ENCODE measurements around the gene BBX. TPM values are rescaled to one million over a fixed set of nuclear protein-coding genes. Genes with fewer than 3 reads are reported as not detected.
A peak's percentile ranks its signal among the peaks of the same experiment; 100 is the strongest.

Gene BBX
- total and polyA plus RNA-seq, 2 of the 13 experiments (the other 11 are each of a cell fraction or from before 2014, with no cell fraction given), result 13.7 to 23.2 TPM

DNA sequence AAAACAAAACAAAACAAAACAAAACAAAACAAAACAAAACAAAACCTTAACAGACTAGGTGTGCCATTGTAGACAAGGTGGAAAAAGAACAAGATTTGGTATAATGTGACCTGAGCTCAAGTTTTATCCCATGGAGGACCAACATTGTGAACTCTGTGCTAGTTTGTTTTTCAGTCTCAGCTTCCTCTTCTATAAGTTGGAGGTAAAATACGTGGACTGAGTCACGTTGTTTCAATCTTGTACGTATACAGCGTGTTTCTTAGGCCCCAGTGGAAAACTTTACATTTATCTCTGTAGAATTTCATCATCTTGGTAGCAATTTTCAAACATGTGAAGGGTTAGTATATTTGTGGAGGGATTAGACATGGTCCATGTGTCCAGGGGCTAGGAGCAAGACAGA, 306.4 kb downstream of the BBX start:
- FAIRE-seq (no peak), DNase-seq (ENCODE audit: low spot score) (no peak), ATAC-seq (no peak)
- ChIA-PET POLR2A (interaction anchor here (1.1 kb wide), 1 partner anchor 19 kb away, joined by 3 read pairs; no protein-coding TSS in a partner anchor), CTCF (ENCODE audit: low intra/inter-chr PET ratio, low total read pairs) (no interaction called here)
- in situ Hi-C loops (cut with HindIII; ENCODE audit: extremely low pct_ligation_motif_present, low pct_unique_long_range_greater_than_20kb), result loop anchor here (25.0 kb wide), 1 partner anchor 592 kb away; no protein-coding TSS in a partner anchor
- no peak overlapping the region for H3K9ac ChIP-seq (ENCODE audit: insufficient read depth, low read depth, low read length)
- no peaks in the 10 kb centered on the region for H3K36me3 ChIP-seq (replicated peaks in 1 of 2; ENCODE audit: control insufficient read depth in 1 of 2, insufficient read depth in 2 of 2, low read length in 2 of 2)
- H2AFZ ChIP-seq (ENCODE audit: low read length), result peak overlapping the region; percentile 50
- BruUV-seq (replicated peaks), result no TSS peak
- 7% methylated on average over 4 of the region's 4 CpGs for WGBS (ENCODE audit: low lambda C conversion rate)
- TF ChIP-seq, protein P1, sequence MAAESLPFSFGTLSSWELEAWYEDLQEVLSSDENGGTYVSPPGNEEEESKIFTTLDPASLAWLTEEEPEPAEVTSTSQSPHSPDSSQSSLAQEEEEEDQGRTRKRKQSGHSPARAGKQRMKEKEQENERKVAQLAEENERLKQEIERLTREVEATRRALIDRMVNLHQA (CRISPR knock-in tag; IDR thresholded peaks at IDR 0.05), result no peak
- H3K4me1 ChIP-seq (ENCODE audit: insufficient read depth, low read length), result peaks cover 37% of the 10 kb centered on the region
- intact Hi-C loops (cut with micrococcal nuclease; ENCODE audit: unreplicated experiment), result no loop called here
- H3K4me2 ChIP-seq (ENCODE audit: low read depth, low read length), result peak overlapping the region; percentile 21; the same call in 1 of the 2 replicates
- H3K27ac ChIP-seq (ENCODE audit: extremely low read length, insufficient read depth, low read length), result no peak overlapping the region
- no peaks in the 10 kb centered on the region for H3K27me3 ChIP-seq (ENCODE audit: control insufficient read depth in 1 of 2, insufficient read depth in 2 of 2, low read length in 2 of 2)
- no peaks in the 10 kb centered on the region for H4K20me1 ChIP-seq (ENCODE audit: insufficient read depth, low read length)
- H3K4me3 ChIP-seq (replicated peaks in 1 of 3; ENCODE audit: insufficient read depth in 1 of 3, low read depth in 2 of 3, low read length in 3 of 3), result no peak overlapping the region
- H3K9me3 ChIP-seq (ENCODE audit: low read length), result no peaks in the 10 kb centered on the region
- no peaks in the 10 kb centered on the region for H3K79me2 ChIP-seq (ENCODE audit: insufficient read depth, low read length)

DNA sequence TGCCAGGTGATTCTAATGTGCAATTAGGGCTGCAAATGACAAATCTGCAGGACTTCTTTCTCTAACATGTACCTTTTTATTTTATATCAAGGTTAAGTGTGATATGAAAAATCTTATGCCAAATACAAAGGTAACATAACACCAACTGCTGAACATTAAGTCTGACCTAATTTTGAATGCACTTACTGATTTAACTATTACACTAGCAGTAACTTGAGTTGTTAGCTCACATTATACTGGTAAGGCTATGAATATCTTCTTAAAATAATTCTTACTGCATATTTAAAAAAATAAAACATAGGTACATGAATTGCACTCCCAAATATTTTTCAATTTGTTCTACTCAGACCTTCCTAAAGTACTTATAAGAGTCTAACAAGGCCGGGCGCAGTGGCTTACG, 308.8 kb downstream of the BBX start:
- no TSS peak for BruUV-seq (replicated peaks)
- in situ Hi-C loops (cut with HindIII; ENCODE audit: extremely low pct_ligation_motif_present, low pct_unique_long_range_greater_than_20kb) (loop anchor here (25.0 kb wide), 1 partner anchor 594 kb away; no protein-coding TSS in a partner anchor), intact Hi-C loops (cut with micrococcal nuclease; ENCODE audit: unreplicated experiment) (no loop called here)
- Histone ChIP-seq H2AFZ (ENCODE audit: low read length) (no peak overlapping the region), H3K9me3 (ENCODE audit: low read length) (no peaks in the 10 kb centered on the region), H3K4me2 (ENCODE audit: low read depth, low read length) (no peak overlapping the region), H3K27me3 (ENCODE audit: control insufficient read depth in 1 of 2, insufficient read depth in 2 of 2, low read length in 2 of 2) (no peaks in the 10 kb centered on the region), H4K20me1 (ENCODE audit: insufficient read depth, low read length) (no peaks in the 10 kb centered on the region), H3K4me1 (ENCODE audit: insufficient read depth, low read length) (peaks cover 46% of the 10 kb centered on the region), H3K4me3 (replicated peaks in 1 of 3; ENCODE audit: insufficient read depth in 1 of 3, low read depth in 2 of 3, low read length in 3 of 3) (no peak overlapping the region), H3K36me3 (replicated peaks in 1 of 2; ENCODE audit: control insufficient read depth in 1 of 2, insufficient read depth in 2 of 2, low read length in 2 of 2) (no peaks in the 10 kb centered on the region), H3K9ac (ENCODE audit: insufficient read depth, low read depth, low read length) (no peak overlapping the region), H3K27ac (ENCODE audit: extremely low read length, insufficient read depth, low read length) (no peak overlapping the region), H3K79me2 (ENCODE audit: insufficient read depth, low read length) (no peaks in the 10 kb centered on the region)
- TF ChIP-seq ZNF850 (CRISPR knock-in tag; conservative IDR thresholded peaks at IDR 0.05) (no peak), ARNT2 (CRISPR knock-in tag; IDR thresholded peaks at IDR 0.05; ENCODE audit: low read depth) (no peak), MAFG (CRISPR knock-in tag; IDR thresholded peaks at IDR 0.05) (no peak), MAFK (conservative IDR thresholded peaks at IDR 0.05 in 1 of 2, IDR thresholded peaks at IDR 0.05 in 1 of 2; ENCODE audit: low read length in 2 of 2) (no peak)
- ChIA-PET CTCF (ENCODE audit: low intra/inter-chr PET ratio, low total read pairs) (no interaction called here), POLR2A (no interaction called here)
- no peak for DNase-seq (ENCODE audit: low spot score)
- ATAC-seq, result no peak
- WGBS (ENCODE audit: low lambda C conversion rate), result 95% methylated on average over 3 of the region's 3 CpGs
- FAIRE-seq, result no peak
